Adrenal gland (tissue), 12 donors: ENCODE measurements around the gene OLR1. TPM values are rescaled to one million over a fixed set of nuclear protein-coding genes. Genes with fewer than 3 reads are reported as not detected.

Source experiments
- DNase-seq, 7 donors: peaks; one replicate each; pipeline ENCODE4 v3.0.0-alpha.2; 2019 to 2020
- H3K27ac ChIP-seq, 5 donors: fragments of 200-600 bp; sonication (generic) in 4 of 5; 1 replicate in 3 of 5; 2 replicates in 2 of 5; pipeline versions ENCODE4 v1.5.1 to v1.8.0; 2016 to 2020; ENCODE audit warnings: mild to moderate bottlenecking in 1 of 5
- H3K27me3 ChIP-seq: fragments of 200-600 bp; 2 replicates; pipeline ENCODE4 v1.8.0; 2021
- H3K36me3 ChIP-seq, 2 donors: fragments of 200-600 bp; replicated peaks in 1 of 2; 1 replicate in 1 of 2; 2 replicates in 1 of 2; pipeline versions ENCODE4 v1.5.1 to v1.8.0; 2018 to 2022
- H3K4me1 ChIP-seq, 2 donors: fragments of 200-600 bp; replicated peaks in 1 of 2; 1 replicate in 1 of 2; 2 replicates in 1 of 2; pipeline versions ENCODE4 v1.5.1 to v1.8.0; 2018 to 2021
- H3K4me3 ChIP-seq, 4 donors: fragments of 200-600 bp; sonication (generic) in 3 of 4; one replicate each; pipeline ENCODE4 v1.5.1; 2016 to 2018
- H3K9me3 ChIP-seq, 3 donors: fragments of 200-600 bp; sonication (generic) in 1 of 3; replicated peaks in 1 of 3; 1 replicate in 2 of 3; 2 replicates in 1 of 3; pipeline versions ENCODE4 v1.5.1 to v1.8.0; 2016 to 2021
- CTCF ChIP-seq, 6 experiments: fragments of 450-650 bp in 4 of 6; fragments of 200-600 bp in 2 of 6; sonication (generic) in 1 of 6; IDR thresholded peaks; 1 replicate in 5 of 6; 2 replicates in 1 of 6; pipeline versions ENCODE4 v1.5.1 to v1.8.0; 2016 to 2021; ENCODE audit warnings: antibody characterized with exemption in 6 of 6, mild to moderate bottlenecking in 2 of 6, moderate library complexity in 1 of 6
- POLR2A ChIP-seq, 2 donors: fragments of 450-650 bp; IDR thresholded peaks; one replicate each; pipeline ENCODE4 v1.6.1; 2017; ENCODE audit warnings: antibody characterized with exemption in 2 of 2, mild to moderate bottlenecking in 2 of 2, moderate library complexity in 1 of 2
- WGBS, 4 donors: extraction: QIAGEN DNeasy Blood & Tissue Kit in 2 of 4; methylation state at CpG; one replicate each; pipeline versions ENCODE4 v1.1.5 to v1.1.7; 2013 to 2017; 5-methylcytosine and 5-hydroxymethylcytosine counted together
- intact Hi-C, 2 donors: fragments of 100-400 bp; cut with DNase I; formaldehyde crosslinking; loops; one replicate each; pipeline versions ENCODE4 v1.14.1 to v1.15.0; 2022 to 2023
- polyA plus RNA-seq, 3 donors: library from polyadenylated mRNA; stranded (reverse); fragments of 200-250 nt in 2 of 3; fragments of 350-450 nt in 1 of 3; fragmentation: Illumina TruSeq in 1 of 3; extraction: RNeasy Lipid Tissue Mini Kit (QIAGEN cat#74804) in 1 of 3; gene quantifications; one replicate each; pipeline ENCODE4 v1.2.3, GENCODE V29; 2013 to 2014
- total RNA-seq, 9 donors: library from RNA; depleted of rRNA in 4 of 9; stranded (reverse); fragments of >200 nt in 4 of 9; fragments of 120-200 nt in 1 of 9; fragmentation: NEBNext Ultra II Directional in 1 of 9; extraction: Animal tissue kit (Norgen Biotek cat#: 25700) in 1 of 9; gene quantifications; one replicate each; pipeline versions ENCODE4 v1.1.0 to v1.2.4, GENCODE V29; 2013 to 2023
- donor health status: healthy with polysubstance abuse.
- donor health status: Bipolar disorder and iron deficiency.
- donor health status: DM: yes; HTN: yes; CAD: no.
- donor health status: DM: no; HTN: no; CAD: no.
- donor health status: DM: no; HTN: no; CAD: no.
- donor health status: DM: yes; HTN: yes; CAD: no.

The OLR1 gene
- total and polyA plus RNA-seq, 12 donors = 0.28 to 2.2 (median 0.68) TPM; not detected in 1

- H3K27me3 ChIP-seq = no peaks in the 10 kb centered on the region
- intact Hi-C loops = no loop called here
- TF ChIP-seq POLR2A (IDR thresholded peaks at IDR 0.05) = no peak
- TF ChIP-seq CTCF (IDR thresholded peaks at IDR 0.05) = no peak
- DNase-seq = no peak
- no peaks in the 10 kb centered on the region for H3K4me1 ChIP-seq
- H3K36me3 ChIP-seq = no peaks in the 10 kb centered on the region
- H3K4me3 ChIP-seq = no peak overlapping the region
- H3K27ac ChIP-seq = no peak overlapping the region
- 84 to 91% (median 89%) methylated on average over 37 to 38 of the region's 38 CpGs for WGBS, 4 donors
- no peaks in the 10 kb centered on the region for H3K9me3 ChIP-seq
Measured at GRCh38 chr12:10111451-10111850, 60.5 kb downstream of the OLR1 start.

GRCh38 chr12:10110256-10110844, 61.6 kb downstream of the OLR1 start:
- Histone ChIP-seq H3K27ac (no peak overlapping the region), H3K4me3 (no peak overlapping the region), H3K27me3 (no peaks in the 10 kb centered on the region), H3K4me1 (no peaks in the 10 kb centered on the region), H3K9me3 (no peaks in the 10 kb centered on the region), H3K36me3 (no peaks in the 10 kb centered on the region)
- no peak for TF ChIP-seq POLR2A (IDR thresholded peaks at IDR 0.05)
- no peak for TF ChIP-seq CTCF (IDR thresholded peaks at IDR 0.05)
- 71 to 84% (median 72%) methylated on average over 2 of the region's 2 CpGs for WGBS, 4 donors
- intact Hi-C loops = no loop called here
- no peak for DNase-seq

Other genes starting within 250 kb of the OLR1 start
- not detected for gene CLEC2A, start 239.8 kb downstream of the OLR1 start, total RNA-seq
- not detected for gene CLEC2A, start 239.8 kb downstream of the OLR1 start, polyA plus RNA-seq
- 1 to 10 TPM in 5 of 9 donors, under 1 TPM in 2, not detected in 2; 0.36 to 2.3 (median 1.4) TPM for gene CLEC12A, start 200.7 kb downstream of the OLR1 start, total RNA-seq
- 1 to 10 TPM in 2 of 3 donors, under 1 TPM in 1; 0.51 to 2.0 (median 1.8) TPM for gene CLEC12A, start 200.7 kb downstream of the OLR1 start, polyA plus RNA-seq
- gene CLEC1B, start 173.0 kb downstream of the OLR1 start, total RNA-seq = 1 to 10 TPM in 2 of 9 donors, under 1 TPM in 3, not detected in 4; 0.22 to 2.8 (median 0.46) TPM
- gene CLEC1B, start 173.0 kb downstream of the OLR1 start, polyA plus RNA-seq = 1 to 10 TPM in 1 of 3 donors, under 1 TPM in 1, not detected in 1; 0.34 to 1.3 TPM
- under 1 TPM in 2 of 9 donors, not detected in 7; 0.11 to 0.14 TPM for gene CLEC12B, start 161.5 kb downstream of the OLR1 start, total RNA-seq
- under 1 TPM in 1 of 3 donors, not detected in 2; 0.07 TPM for gene CLEC12B, start 161.5 kb downstream of the OLR1 start, polyA plus RNA-seq
- gene CLEC9A, start 141.4 kb downstream of the OLR1 start, total RNA-seq = under 1 TPM in 3 of 9 donors, not detected in 6; 0.14 to 0.23 (median 0.22) TPM
- gene CLEC9A, start 141.4 kb downstream of the OLR1 start, polyA plus RNA-seq = under 1 TPM in 2 of 3 donors, not detected in 1; 0.07 to 0.10 TPM
- 1 to 10 TPM; 1.4 to 4.9 (median 2.9) TPM for gene CLEC1A, start 73.1 kb downstream of the OLR1 start, total RNA-seq
- 1 to 10 TPM; 3.3 to 5.6 (median 3.3) TPM for gene CLEC1A, start 73.1 kb downstream of the OLR1 start, polyA plus RNA-seq
- 10 to 100 TPM in 4 of 9 donors, 1 to 10 TPM in 5; 3.3 to 23.6 (median 8.8) TPM for gene CLEC7A, start 41.9 kb downstream of the OLR1 start, total RNA-seq
- 1 to 10 TPM; 3.8 to 4.9 (median 3.9) TPM for gene CLEC7A, start 41.9 kb downstream of the OLR1 start, polyA plus RNA-seq
- 1 to 10 TPM in 1 of 9 donors, under 1 TPM in 5, not detected in 3; 0.07 to 2.3 (median 0.34) TPM for gene TMEM52B, start 6.9 kb upstream of the OLR1 start, total RNA-seq
- gene TMEM52B, start 6.9 kb upstream of the OLR1 start, polyA plus RNA-seq = under 1 TPM; 0.07 to 0.56 (median 0.37) TPM
- gene GABARAPL1, start 40.7 kb upstream of the OLR1 start, total RNA-seq = 100 to 1,000 TPM in 4 of 9 donors, 10 to 100 TPM in 5; 71.6 to 260 (median 98.4) TPM
- gene GABARAPL1, start 40.7 kb upstream of the OLR1 start, polyA plus RNA-seq = 100 to 1,000 TPM in 1 of 3 donors, 10 to 100 TPM in 2; 58.2 to 224 (median 58.9) TPM
- gene KLRD1, start 135.7 kb upstream of the OLR1 start, total RNA-seq = 1 to 10 TPM in 4 of 9 donors, under 1 TPM in 5; 0.12 to 3.1 (median 0.69) TPM
- 1 to 10 TPM in 1 of 3 donors, under 1 TPM in 2; 0.10 to 1.1 (median 0.16) TPM for gene KLRD1, start 135.7 kb upstream of the OLR1 start, polyA plus RNA-seq
- 1 to 10 TPM in 3 of 9 donors, under 1 TPM in 4, not detected in 2; 0.25 to 5.2 (median 0.90) TPM for gene KLRK1, start 217.9 kb upstream of the OLR1 start, total RNA-seq
- gene KLRK1, start 217.9 kb upstream of the OLR1 start, polyA plus RNA-seq = 1 to 10 TPM; 1.5 to 2.4 (median 2.4) TPM
- not detected for gene KLRC4, start 237.6 kb upstream of the OLR1 start, total RNA-seq
- under 1 TPM in 1 of 3 donors, not detected in 2; 0.22 TPM for gene KLRC4, start 237.6 kb upstream of the OLR1 start, polyA plus RNA-seq
- gene KLRC3, start 248.5 kb upstream of the OLR1 start, total RNA-seq = under 1 TPM in 1 of 9 donors, not detected in 8; 0.17 TPM
- under 1 TPM in 1 of 3 donors, not detected in 2; 0.26 TPM for gene KLRC3, start 248.5 kb upstream of the OLR1 start, polyA plus RNA-seq